HEK293 (cell line): ENCODE data around the gene CBX5.

Experiments
- BCL11B ChIP-seq: fragments of 450-650 bp; formaldehyde crosslinking; IDR thresholded peaks from 2 replicates; pipeline ENCODE4 v1.5.1; 2016; ENCODE audit warnings: low read depth, missing biosample characterization, missing genetic modification characterization
- EGR2 ChIP-seq: fragments of 450-650 bp; formaldehyde crosslinking; IDR thresholded peaks from 2 replicates; pipeline ENCODE4 v1.5.1; 2016; ENCODE audit warnings: low read depth, missing biosample characterization, missing genetic modification characterization
- GLIS2 ChIP-seq: fragments of 450-650 bp; formaldehyde crosslinking; IDR thresholded peaks from 2 replicates; pipeline ENCODE4 v1.5.1; 2016; ENCODE audit warnings: missing biosample characterization, missing genetic modification characterization
- ZBTB7A ChIP-seq: fragments of 450-650 bp; formaldehyde crosslinking; IDR thresholded peaks from 2 replicates; pipeline ENCODE4 v1.5.1; 2016; ENCODE audit warnings: low read depth, missing biosample characterization, missing genetic modification characterization
- ZFP37 ChIP-seq: fragments of 450-650 bp; formaldehyde crosslinking; IDR thresholded peaks from 2 replicates; pipeline ENCODE4 v1.5.1; 2016; ENCODE audit warnings: missing biosample characterization, missing genetic modification characterization
- ZNF184 ChIP-seq: fragments of 450-650 bp; IDR thresholded peaks from 2 replicates; pipeline ENCODE4 v1.5.1; 2018; ENCODE audit warnings: missing biosample characterization, mild to moderate bottlenecking, missing genetic modification characterization
- ZNF239 ChIP-seq: fragments of 450-650 bp; formaldehyde crosslinking; IDR thresholded peaks from 2 replicates; pipeline ENCODE4 v1.5.1; 2016; ENCODE audit warnings: missing biosample characterization, missing genetic modification characterization
- ZNF24 ChIP-seq: fragments of 450-650 bp; formaldehyde crosslinking; IDR thresholded peaks from 2 replicates; pipeline ENCODE4 v1.5.1; 2016; ENCODE audit warnings: missing biosample characterization, missing genetic modification characterization
- ZNF324 ChIP-seq: fragments of 450-650 bp; formaldehyde crosslinking; IDR thresholded peaks from 2 replicates; pipeline ENCODE4 v1.5.1; 2016; ENCODE audit warnings: missing biosample characterization, missing genetic modification characterization
- ZNF391 ChIP-seq: fragments of 450-650 bp; formaldehyde crosslinking; IDR thresholded peaks from 2 replicates; pipeline ENCODE4 v1.5.1; 2016; ENCODE audit warnings: low read depth, missing biosample characterization, missing genetic modification characterization, borderline replicate concordance
- ZNF449 ChIP-seq: fragments of 450-650 bp; formaldehyde crosslinking; IDR thresholded peaks from 2 replicates; pipeline ENCODE4 v1.5.1; 2017; ENCODE audit warnings: missing biosample characterization, mild to moderate bottlenecking, missing genetic modification characterization, moderate library complexity
- ZNF514 ChIP-seq: fragments of 450-650 bp; formaldehyde crosslinking; IDR thresholded peaks from 2 replicates; pipeline ENCODE4 v1.5.1; 2016; ENCODE audit warnings: missing biosample characterization, missing genetic modification characterization
- ZNF518A ChIP-seq: fragments of 450-650 bp; formaldehyde crosslinking; conservative IDR thresholded peaks from 2 replicates; pipeline ENCODE4 v1.5.1; 2016; ENCODE audit warnings: low read depth, missing biosample characterization, missing genetic modification characterization
- ZNF580 ChIP-seq: fragments of 450-650 bp; formaldehyde crosslinking; IDR thresholded peaks from 2 replicates; pipeline ENCODE4 v1.5.1; 2016; ENCODE audit warnings: missing biosample characterization, missing genetic modification characterization
- ZNF623 ChIP-seq: fragments of 450-650 bp; formaldehyde crosslinking; IDR thresholded peaks from 2 replicates; pipeline ENCODE4 v1.5.1; 2016; ENCODE audit warnings: missing biosample characterization, missing genetic modification characterization
- ZNF629 ChIP-seq: fragments of 450-650 bp; formaldehyde crosslinking; IDR thresholded peaks from 2 replicates; pipeline ENCODE4 v1.5.1; 2017; ENCODE audit warnings: missing biosample characterization, missing genetic modification characterization
- ZNF677 ChIP-seq: fragments of 450-650 bp; IDR thresholded peaks from 2 replicates; pipeline ENCODE4 v1.5.0; 2018; ENCODE audit warnings: missing biosample characterization, mild to moderate bottlenecking, missing genetic modification characterization, moderate library complexity
- ZNF701 ChIP-seq: fragments of 450-650 bp; formaldehyde crosslinking; IDR thresholded peaks from 2 replicates; pipeline ENCODE4 v1.5.1; 2016; ENCODE audit warnings: missing biosample characterization, missing genetic modification characterization
- ZNF747 ChIP-seq: fragments of 450-650 bp; formaldehyde crosslinking; IDR thresholded peaks from 2 replicates; pipeline ENCODE4 v1.5.1; 2016; ENCODE audit warnings: missing biosample characterization, missing genetic modification characterization
- ZNF830 ChIP-seq: fragments of 450-650 bp; IDR thresholded peaks from 2 replicates; pipeline ENCODE4 v1.5.0; 2018; ENCODE audit warnings: missing biosample characterization, missing genetic modification characterization, low read depth, mild to moderate bottlenecking, moderate library complexity

Gene CBX5

GRCh38 chr12:54215989-54216796 is 63.7 kb downstream of the CBX5 start (continued):
- no peak for TF ChIP-seq ZNF518A (tag by site-specific recombination)
- peak; percentile 98 for TF ChIP-seq EGR2 (tag by site-specific recombination)
- TF ChIP-seq ZNF514 (tag by site-specific recombination), result no peak
- TF ChIP-seq ZNF239 (tag by site-specific recombination), result no peak
- 0 out of 2 replicates have a peak, but pooled peaks have one; percentile 19 for TF ChIP-seq ZNF391 (tag by site-specific recombination)
- no peak for TF ChIP-seq ZNF24 (tag by site-specific recombination)
- peak; percentile 83 for TF ChIP-seq ZNF324 (tag by site-specific recombination)
- TF ChIP-seq ZNF629 (tag by site-specific recombination), result peak; percentile 79
- no peak for TF ChIP-seq ZBTB7A
- TF ChIP-seq ZNF830, result no peak
- no peak for TF ChIP-seq ZNF623 (tag by site-specific recombination)
- no peak for TF ChIP-seq ZNF747 (tag by site-specific recombination)
- peak; percentile 59 for TF ChIP-seq GLIS2 (tag by site-specific recombination)
- 0 out of 2 replicates have a peak, but pooled peaks have one; percentile 67 for TF ChIP-seq BCL11B
- no peak for TF ChIP-seq ZNF449 (tag by site-specific recombination)
- TF ChIP-seq ZNF580 (tag by site-specific recombination), result 0 out of 2 replicates have a peak, but pooled peaks have one; percentile 61
- TF ChIP-seq ZNF184 (tag by site-specific recombination), result no peak
- TF ChIP-seq ZNF701 (tag by site-specific recombination), result no peak
- TF ChIP-seq ZFP37, result no peak; the same call in 1 of the 2 replicates
- no peak for TF ChIP-seq ZNF677
